Measurements from ENCODE around the gene UGCG. TPM values are rescaled to one million over a fixed set of nuclear protein-coding genes. Genes with fewer than 3 reads are reported as not detected.

UGCG gene
- total and polyA plus RNA-seq, 2 experiments from 2014 or later: 73.1 to 148 TPM

DNA sequence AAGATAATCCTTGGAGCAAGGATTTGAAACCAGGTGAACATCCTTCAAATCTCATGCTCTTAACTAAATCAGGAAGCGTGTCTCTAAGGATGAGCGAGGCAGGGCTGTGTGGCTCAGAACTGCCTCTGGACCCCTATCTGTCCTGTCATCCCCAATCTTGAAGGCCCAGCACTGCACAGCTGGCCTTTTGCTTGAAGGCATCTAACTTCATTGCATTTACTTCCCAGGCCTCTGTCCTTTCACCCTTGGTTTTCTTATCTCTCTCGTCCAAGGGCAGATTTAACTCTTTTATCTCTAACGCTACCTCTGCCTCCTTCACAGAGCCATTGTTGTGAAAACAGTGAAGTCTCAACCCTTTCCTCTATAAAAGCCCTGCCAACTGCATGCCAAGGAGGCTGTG, 83.8 kb downstream of the UGCG start:
- H3K9me2 ChIP-seq (ENCODE audit: insufficient read depth): no peaks in the 10 kb centered on the region
- no peaks in the 10 kb centered on the region for H3K27me3 ChIP-seq (replicated peaks; ENCODE audit: insufficient read depth)
- no peak overlapping the region for H3K4me2 ChIP-seq (ENCODE audit: unreplicated experiment)
- no peaks in the 10 kb centered on the region for H3K4me1 ChIP-seq (ENCODE audit: insufficient read depth)
- no peaks in the 10 kb centered on the region for H4K20me1 ChIP-seq (ENCODE audit: insufficient read depth)
- no peaks in the 10 kb centered on the region for H3K9me3 ChIP-seq (ENCODE audit: low read depth)
- WGBS, 2 experiments (ENCODE audit: low coverage in 1 of 2, low lambda C conversion rate in 2 of 2, missing lambda C conversion rate in 2 of 2): 95 to 97% methylated on average over 4 of the region's 4 CpGs
- H3K36me3 ChIP-seq (ENCODE audit: low read depth): no peaks in the 10 kb centered on the region
- TF ChIP-seq EZH2phosphoT487 (IDR thresholded peaks at IDR 0.05; ENCODE audit: insufficient read depth, low read depth): no peak
- no peak for TF ChIP-seq EZH2 (IDR thresholded peaks at IDR 0.05; ENCODE audit: insufficient read depth, poor library complexity, severe bottlenecking)
- DNase-seq: no peak
- H3K79me2 ChIP-seq (ENCODE audit: insufficient read depth): no peaks in the 10 kb centered on the region
- in situ Hi-C loops (cut with MboI): no loop called here
- H3F3A ChIP-seq (ENCODE audit: insufficient read depth): no peaks in the 10 kb centered on the region
- no peak overlapping the region for H3K27ac ChIP-seq
- no peak overlapping the region for H3K4me3 ChIP-seq
- no peak overlapping the region for H2AFZ ChIP-seq
- no peak overlapping the region for H3K9ac ChIP-seq

DNA sequence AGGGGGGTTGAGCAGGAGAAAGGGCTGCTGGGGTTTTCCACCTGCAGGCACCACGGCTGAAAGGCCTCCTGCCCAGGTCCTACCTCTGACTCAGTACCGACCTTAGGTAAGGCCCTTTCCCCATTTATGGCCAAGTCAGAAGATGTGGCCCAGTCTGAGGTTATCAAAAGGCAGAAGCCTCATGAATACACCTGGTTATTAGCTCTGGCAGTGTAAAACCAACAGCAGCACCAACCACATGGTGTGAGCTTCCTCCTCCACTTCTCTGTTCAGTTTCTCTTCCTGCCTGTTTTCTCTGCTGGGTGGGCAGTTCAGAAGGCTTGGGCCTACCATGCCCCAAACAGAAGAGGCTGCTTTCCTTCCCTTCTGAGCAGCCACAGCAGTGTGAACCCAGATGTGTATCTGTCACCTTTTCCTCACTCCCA, 86.9 kb downstream of the UGCG start:
- Histone ChIP-seq H3K27me3 (replicated peaks; ENCODE audit: insufficient read depth) (no peaks in the 10 kb centered on the region), H3F3A (ENCODE audit: insufficient read depth) (no peaks in the 10 kb centered on the region), H3K4me1 (ENCODE audit: insufficient read depth) (no peaks in the 10 kb centered on the region), H3K9me2 (ENCODE audit: insufficient read depth) (no peaks in the 10 kb centered on the region), H3K27ac (no peak overlapping the region), H3K36me3 (ENCODE audit: low read depth) (no peaks in the 10 kb centered on the region), H3K9me3 (ENCODE audit: low read depth) (no peaks in the 10 kb centered on the region), H4K20me1 (ENCODE audit: insufficient read depth) (no peaks in the 10 kb centered on the region), H2AFZ (no peak overlapping the region), H3K9ac (no peak overlapping the region), H3K79me2 (ENCODE audit: insufficient read depth) (no peaks in the 10 kb centered on the region), H3K4me3 (no peak overlapping the region), H3K4me2 (ENCODE audit: unreplicated experiment) (no peak overlapping the region)
- TF ChIP-seq EZH2 (IDR thresholded peaks at IDR 0.05; ENCODE audit: insufficient read depth, poor library complexity, severe bottlenecking) (no peak), EZH2phosphoT487 (IDR thresholded peaks at IDR 0.05; ENCODE audit: insufficient read depth, low read depth) (no peak)
- in situ Hi-C loops (cut with MboI): no loop called here
- DNase-seq: no peak
- 84 to 100% methylated on average over 2 of the region's 2 CpGs for WGBS, 2 experiments (ENCODE audit: low coverage in 1 of 2, low lambda C conversion rate in 2 of 2, missing lambda C conversion rate in 2 of 2)

DNA sequence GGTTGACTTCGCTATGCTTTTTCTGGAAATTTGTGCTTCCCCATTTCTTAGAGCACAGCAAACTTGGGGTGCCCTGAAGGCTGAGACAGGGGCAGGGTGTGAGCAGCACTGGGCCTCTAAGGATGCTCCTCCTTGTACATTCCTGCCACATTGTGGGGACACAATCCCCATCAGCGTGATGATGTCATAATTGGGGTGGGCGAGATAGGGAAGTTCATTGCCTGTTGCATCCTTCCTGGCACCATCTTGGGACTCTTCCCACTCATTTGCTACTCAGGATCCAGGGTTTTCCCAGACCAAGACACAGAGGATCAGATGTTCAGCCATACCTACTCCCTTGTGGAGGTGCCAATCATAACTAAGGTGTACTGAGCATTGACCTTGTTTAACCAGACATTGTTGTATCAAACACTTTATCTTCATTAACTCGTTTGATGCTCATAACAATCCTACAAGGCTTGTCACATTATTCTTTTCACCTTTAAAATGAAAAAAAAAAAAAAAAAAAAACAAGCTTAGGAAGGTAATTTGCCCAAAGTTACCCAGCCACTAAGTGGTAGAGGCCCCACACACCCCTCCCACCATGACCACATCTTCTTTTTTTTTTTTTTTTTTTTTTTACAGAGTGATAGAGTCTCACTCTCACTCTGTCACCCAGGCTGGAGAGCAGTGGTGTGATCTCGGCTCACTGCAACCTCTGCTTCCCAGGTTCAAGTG, 87.6 kb downstream of the UGCG start:
- Histone ChIP-seq H3K4me1 (ENCODE audit: insufficient read depth) (no peaks in the 10 kb centered on the region), H3K79me2 (ENCODE audit: insufficient read depth) (no peaks in the 10 kb centered on the region), H3F3A (ENCODE audit: insufficient read depth) (no peaks in the 10 kb centered on the region), H3K4me2 (ENCODE audit: unreplicated experiment) (no peak overlapping the region), H3K9ac (no peak overlapping the region), H3K4me3 (no peak overlapping the region), H3K36me3 (ENCODE audit: low read depth) (no peaks in the 10 kb centered on the region), H2AFZ (no peak overlapping the region), H4K20me1 (ENCODE audit: insufficient read depth) (no peaks in the 10 kb centered on the region), H3K9me2 (ENCODE audit: insufficient read depth) (no peaks in the 10 kb centered on the region), H3K27ac (no peak overlapping the region), H3K9me3 (ENCODE audit: low read depth) (no peaks in the 10 kb centered on the region), H3K27me3 (replicated peaks; ENCODE audit: insufficient read depth) (no peaks in the 10 kb centered on the region)
- no peak for TF ChIP-seq EZH2phosphoT487 (IDR thresholded peaks at IDR 0.05; ENCODE audit: insufficient read depth, low read depth)
- in situ Hi-C loops (cut with MboI): no loop called here
- no peak for DNase-seq
- 83 to 84% methylated on average over 5 of the region's 5 CpGs for WGBS, 2 experiments (ENCODE audit: low coverage in 1 of 2, low lambda C conversion rate in 2 of 2, missing lambda C conversion rate in 2 of 2)

Small RNA genes lying within 50 kb of the gene (microRNA-seq; reads per million reads assigned to microRNA genes)
- not detected for gene MIR4668 (ENCODE audit: borderline number of aligned reads)

Small RNA genes lying within 50 kb of the gene (small RNA-seq; reads per million reads assigned to genes)
- gene MIR4668 (ENCODE audit: low read depth, low replicate concordance): not detected

Other genes with a start within 250 kb of the UGCG start
- gene GNG10, start 235.2 kb upstream of the UGCG start, total RNA-seq (2014; rRNA removed; shearing (Covaris generic)): 110 and 116 TPM in 2 replicates
- gene GNG10, start 235.2 kb upstream of the UGCG start, polyA plus RNA-seq (2016; fragmentation: Nextera tagmentation; extraction: Ambion mirVana): 121 and 122 TPM in 2 replicates
- not detected in 2 replicates for gene SHOC1, start 101.9 kb upstream of the UGCG start, total RNA-seq (2014; rRNA removed; shearing (Covaris generic))
- gene SHOC1, start 101.9 kb upstream of the UGCG start, polyA plus RNA-seq (2016; fragmentation: Nextera tagmentation; extraction: Ambion mirVana): 0.09 and 0.11 TPM in 2 replicates